IMR-90 (cell line): Measurements from ENCODE around the gene PTBP1. TPM values are rescaled to one million over a fixed set of nuclear protein-coding genes. Genes with fewer than 3 reads are reported as not detected.
"Not testable (repeated sequence)": the region's sequence is repeated elsewhere in the genome, so short reads cannot be mapped to it uniquely, and the experiment has no call there.

Experiments used
- ATAC-seq: fragments of 200-7000 bp; cut with Tn5 transposase; 2 replicates; pipeline ENCODE4 v1.9.1; 2020; ENCODE audit warnings: low read depth, mild to moderate bottlenecking, moderate library complexity
- BruUV-seq: library from RNA; stranded (reverse); fragments of 400-500 nt; replicated peaks from 2 replicates; lab custom pipeline; 2021; lab: Mats Ljungman, UMichigan
- CTCF ChIA-PET: fragments of 300-600 bp; formaldehyde crosslinking; extraction: SDS; loops from one replicate; lab custom pipeline; 2021; ENCODE audit warnings: antibody characterized with exemption; lab: Yijun Ruan, JAX
- POLR2A ChIA-PET: fragments of 300-600 bp; sonication (Branson Sonifier 250); formaldehyde crosslinking; loops from one replicate; lab custom pipeline; 2022; ENCODE audit warnings: antibody characterized with exemption; ENCODE audit not compliant: unreplicated experiment; lab: Charles Lee
- DNase-seq: peaks from one replicate; pipeline ENCODE4 v3.0.0; 2013
- H2AFZ ChIP-seq: replicated peaks from 2 replicates; pipeline ENCODE3; 2013; ENCODE audit warnings: low read length, mild to moderate bottlenecking; ENCODE audit not compliant: poor library complexity
- H2AK5ac ChIP-seq: 2 replicates; pipeline ENCODE4 v1.6.1; 2013; ENCODE audit warnings: low read depth, low read length, inconsistent platforms
- H2AK9ac ChIP-seq: replicated peaks from 2 replicates; pipeline ENCODE3; 2013; ENCODE audit warnings: mild to moderate bottlenecking, low read depth, low read length, moderate library complexity; ENCODE audit not compliant: poor library complexity
- H2BK120ac ChIP-seq: 2 replicates; pipeline ENCODE4 v1.6.1; 2013; ENCODE audit warnings: low read depth, low read length, inconsistent platforms
- H2BK15ac ChIP-seq: 3 replicates; pipeline ENCODE4 v1.6.1; 2013; ENCODE audit warnings: low read depth, low read length, inconsistent platforms
- H2BK20ac ChIP-seq: 2 replicates; pipeline ENCODE4 v1.6.1; 2013; ENCODE audit warnings: low read depth, mild to moderate bottlenecking, inconsistent platforms, low read length, moderate library complexity
- H2BK5ac ChIP-seq: 2 replicates; pipeline ENCODE4 v1.6.1; 2013; ENCODE audit warnings: mild to moderate bottlenecking, low read depth, low read length, inconsistent platforms; ENCODE audit not compliant: poor library complexity, severe bottlenecking
- H3K14ac ChIP-seq: replicated peaks from 2 replicates; pipeline ENCODE4 v1.6.1; 2013; ENCODE audit warnings: low read depth, low read length, inconsistent platforms
- H3K18ac ChIP-seq: 2 replicates; pipeline ENCODE4 v1.6.1; 2013; ENCODE audit warnings: low read depth, low read length, control low read depth
- H3K23ac ChIP-seq: 2 replicates; pipeline ENCODE4 v1.6.1; 2013; ENCODE audit warnings: low read depth, low read length, inconsistent platforms
- H3K27ac ChIP-seq: 2 replicates; pipeline ENCODE4 v1.5.1; 2013; ENCODE audit warnings: mild to moderate bottlenecking, control low read depth, low read length; ENCODE audit not compliant: insufficient read depth
- H3K27me3 ChIP-seq: 2 replicates; pipeline ENCODE4 v1.6.1; 2013; ENCODE audit warnings: low read length; ENCODE audit not compliant: control insufficient read depth, insufficient read depth
- H3K36me3 ChIP-seq: 2 replicates; pipeline ENCODE4 v1.6.1; 2013; ENCODE audit warnings: low read length, mixed read lengths; ENCODE audit not compliant: control insufficient read depth, insufficient read depth
- H3K4ac ChIP-seq: 2 replicates; pipeline ENCODE4 v1.6.1; 2013; ENCODE audit warnings: low read depth, low read length, inconsistent platforms
- H3K4me1 ChIP-seq: 2 replicates; pipeline ENCODE4 v1.6.1; 2013; ENCODE audit warnings: low read length, mixed read lengths; ENCODE audit not compliant: control insufficient read depth, insufficient read depth
- H3K4me2 ChIP-seq: 2 replicates; pipeline ENCODE4 v1.6.1; 2013; ENCODE audit warnings: low read depth, mild to moderate bottlenecking, control low read depth, low read length, moderate library complexity
- H3K4me3 ChIP-seq: 2 replicates; pipeline ENCODE4 v1.5.1; 2013; ENCODE audit warnings: low read depth, mild to moderate bottlenecking, control low read depth, low read length, moderate library complexity; ENCODE audit not compliant: insufficient read depth
- H3K56ac ChIP-seq: 2 replicates; pipeline ENCODE4 v1.6.1; 2013; ENCODE audit warnings: low read length, inconsistent platforms; ENCODE audit not compliant: insufficient read depth; ENCODE audit errors: extremely low read depth
- H3K79me1 ChIP-seq, 2 experiments: 2 replicates each; pipeline ENCODE4 v1.6.1; 2013; ENCODE audit warnings: low read length in 2 of 2, inconsistent platforms in 1 of 2, low read depth in 1 of 2
- H3K9ac ChIP-seq: 2 replicates; pipeline ENCODE4 v1.6.1; 2013; ENCODE audit warnings: low read depth, low read length, control low read depth
- H3K9me1 ChIP-seq: 2 replicates; pipeline ENCODE4 v1.6.1; 2013; ENCODE audit warnings: low read length, inconsistent platforms; ENCODE audit not compliant: insufficient read depth
- H3K9me3 ChIP-seq: 2 replicates; pipeline ENCODE4 v1.6.1; 2013; ENCODE audit warnings: low read length; ENCODE audit not compliant: control insufficient read depth, insufficient read depth
- H4K20me1 ChIP-seq: 2 replicates; pipeline ENCODE4 v1.6.1; 2013; ENCODE audit warnings: low read length, inconsistent platforms; ENCODE audit not compliant: insufficient read depth
- H4K5ac ChIP-seq: 2 replicates; pipeline ENCODE4 v1.6.1; 2013; ENCODE audit warnings: mild to moderate bottlenecking, low read depth, low read length, control low read depth
- H4K8ac ChIP-seq, 2 experiments: 2 replicates each; pipeline ENCODE4 v1.6.1; 2013; ENCODE audit warnings: low read depth in 2 of 2, low read length in 2 of 2, control low read depth in 1 of 2, inconsistent platforms in 1 of 2
- H4K91ac ChIP-seq: 2 replicates; pipeline ENCODE4 v1.6.1; 2013; ENCODE audit warnings: low read depth, low read length, inconsistent platforms; ENCODE audit not compliant: insufficient read depth
- MAZ ChIP-seq: IDR thresholded peaks from 2 replicates; pipeline ENCODE4 v1.6.1; 2012; ENCODE audit warnings: low read depth, mild to moderate bottlenecking, low read length, improper control_type of control experiment, moderate library complexity, borderline replicate concordance
- POLR2A ChIP-seq: IDR thresholded peaks from 2 replicates; pipeline ENCODE4 v1.6.1; 2012; ENCODE audit warnings: mild to moderate bottlenecking, low read depth, low read length
- RCOR1 ChIP-seq: IDR thresholded peaks from 2 replicates; pipeline ENCODE4 v1.6.1; 2012; ENCODE audit warnings: mild to moderate bottlenecking, low read length, improper control_type of control experiment; ENCODE audit not compliant: insufficient replicate concordance
- RFX5 ChIP-seq: IDR thresholded peaks from 2 replicates; pipeline ENCODE4 v1.8.0; 2012; ENCODE audit warnings: low read depth, mild to moderate bottlenecking, low read length, moderate library complexity
- WGBS, 2 experiments: methylation state at CpG; one replicate each; pipeline versions ENCODE4 v1.1.5 to v1.1.7; 2013; ENCODE audit warnings: missing lambda C conversion rate in 2 of 2; ENCODE audit not compliant: insufficient read length in 1 of 2; ENCODE audit errors: extremely low coverage in 2 of 2; 5-methylcytosine and 5-hydroxymethylcytosine counted together
- dilution Hi-C: fragments of 300-500 bp; cut with HindIII; formaldehyde crosslinking; loops from one replicate; pipeline ENCODE4 v1.14.3; 2018; ENCODE audit warnings: low sequenced_read_pairs; ENCODE audit not compliant: unreplicated experiment
- in situ Hi-C: fragments of 300-500 bp; cut with MboI; formaldehyde crosslinking; loops from 3 replicates; pipeline ENCODE4 v1.14.3; 2019; ENCODE audit warnings: low sequenced_read_pairs, inconsistent platforms, mixed read lengths
- intact Hi-C: fragments of 100-400 bp; cut with micrococcal nuclease; formaldehyde crosslinking; loops from 2 replicates; pipeline ENCODE4 v1.10.0; 2022
- polyA plus RNA-seq, 3 experiments: library from polyadenylated mRNA; depleted of rRNA; stranded (reverse); fragments of >200 nt; gene quantifications; 2 replicates each; pipeline ENCODE4 v1.2.3, GENCODE V29; 2012; ENCODE audit warnings: low replicate concordance in 1 of 3
- total RNA-seq: library from RNA; depleted of rRNA; stranded (reverse); fragments of >200 nt; gene quantifications from 2 replicates; pipeline ENCODE4 v1.2.3, GENCODE V29; 2012

Gene PTBP1
- total and polyA plus RNA-seq, 2 of the 4 experiments (the other 2 are of a cell fraction) = 146 to 269 TPM

DNA sequence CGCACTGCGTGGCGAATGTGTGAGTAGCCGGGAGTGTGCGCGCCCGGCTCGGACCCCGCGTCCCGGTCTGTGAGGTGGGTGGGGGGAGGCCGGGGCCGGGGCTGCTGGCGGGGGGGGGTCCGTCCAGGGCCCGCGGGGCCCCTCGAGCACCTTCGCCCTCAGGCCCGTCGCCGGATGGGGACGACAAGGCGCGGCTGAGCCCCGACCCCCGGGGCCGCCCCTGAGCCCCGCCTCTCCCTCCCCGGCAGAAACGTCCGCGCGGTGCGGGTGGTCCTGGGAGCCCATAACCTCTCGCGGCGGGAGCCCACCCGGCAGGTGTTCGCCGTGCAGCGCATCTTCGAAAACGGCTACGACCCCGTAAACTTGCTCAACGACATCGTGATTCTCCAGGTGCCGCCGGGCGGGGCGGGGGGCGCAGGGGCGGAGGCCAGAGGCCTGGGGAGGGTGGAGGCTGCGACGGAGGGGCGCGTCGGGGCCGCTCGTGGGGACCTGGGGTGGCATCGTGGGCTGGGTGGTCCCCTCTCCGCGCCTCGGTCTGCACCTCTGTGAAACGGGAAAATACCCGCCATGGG lies 55.8 kb downstream of the PTBP1 start:
- no peak overlapping the region for H3K18ac ChIP-seq
- H3K4ac ChIP-seq = no peak overlapping the region
- no peaks in the 10 kb centered on the region for H3K9me1 ChIP-seq
- H3K27ac ChIP-seq = no peak overlapping the region
- POLR2A ChIA-PET = no interaction called here
- no peak overlapping the region for H2AK9ac ChIP-seq
- intact Hi-C loops = no loop called here
- no peaks in the 10 kb centered on the region for H3K36me3 ChIP-seq
- no peak overlapping the region for H3K4me2 ChIP-seq
- no peak overlapping the region for H3K9ac ChIP-seq
- H3K14ac ChIP-seq = no peak overlapping the region
- peaks cover 6% of the 10 kb centered on the region for H3K4me1 ChIP-seq
- H3K27me3 ChIP-seq = peaks cover 2% of the 10 kb centered on the region; the same call in 1 of the 2 replicates
- H4K91ac ChIP-seq = no peak overlapping the region
- H2AFZ ChIP-seq = no peak overlapping the region
- H3K4me3 ChIP-seq = no peak overlapping the region
- TF ChIP-seq POLR2A (no peak), RFX5 (no peak), RCOR1 (no peak), MAZ (no peak)
- H3K56ac ChIP-seq = no peak overlapping the region
- BruUV-seq = no TSS peak
- no peak overlapping the region for H2BK5ac ChIP-seq
- no peaks in the 10 kb centered on the region for H3K9me3 ChIP-seq
- ATAC-seq (no peak), DNase-seq (no peak)
- no peak overlapping the region for H2BK20ac ChIP-seq
- no peak overlapping the region for H4K5ac ChIP-seq
- CTCF ChIA-PET = no interaction called here
- H4K20me1 ChIP-seq = no peaks in the 10 kb centered on the region
- no peak overlapping the region for H4K8ac ChIP-seq
- H2AK5ac ChIP-seq = no peak overlapping the region
- no peak overlapping the region for H3K23ac ChIP-seq
- no peak overlapping the region for H2BK120ac ChIP-seq
- dilution Hi-C loops = no loop called here
- H3K79me1 ChIP-seq = no peaks in the 10 kb centered on the region
- H2BK15ac ChIP-seq = no peak overlapping the region
- 22% methylated on average over 17 of the region's 67 CpGs; no CpG with 5 or more reads in 1 of the 2 experiments for WGBS, 2 experiments
- in situ Hi-C loops = no loop called here

DNA sequence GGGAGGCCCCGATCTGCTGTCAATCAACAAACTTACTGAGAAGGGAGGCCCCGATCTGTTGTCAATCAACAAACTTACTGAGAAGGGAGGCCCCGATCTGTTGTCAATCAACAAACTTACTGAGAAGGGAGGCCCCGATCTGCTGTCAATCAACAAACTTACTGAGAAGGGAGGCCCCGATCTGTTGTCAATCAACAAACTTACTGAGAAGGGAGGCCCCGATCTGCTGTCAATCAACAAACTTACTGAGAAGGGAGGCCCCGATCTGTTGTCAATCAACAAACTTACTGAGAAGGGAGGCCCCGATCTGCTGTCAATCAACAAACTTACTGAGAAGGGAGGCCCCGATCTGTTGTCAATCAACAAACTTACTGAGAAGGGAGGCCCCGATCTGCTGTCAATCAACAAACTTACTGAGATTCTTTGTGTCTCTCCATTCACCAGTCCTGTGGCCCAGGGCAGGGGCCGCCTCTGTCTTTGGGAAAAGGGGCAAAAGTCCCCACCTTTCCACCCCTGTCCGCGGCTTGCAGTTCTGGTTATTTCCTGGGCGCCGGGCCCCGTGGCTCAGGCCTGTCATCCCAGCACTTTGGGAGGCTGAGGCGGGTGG lies 56.5 kb downstream of the PTBP1 start:
- H2BK15ac ChIP-seq, H4K8ac ChIP-seq, H3K79me1 ChIP-seq, H3K27ac ChIP-seq, H2AK9ac ChIP-seq, in situ Hi-C loops, H3K9me3 ChIP-seq, ATAC-seq, H3K56ac ChIP-seq, H2AK5ac ChIP-seq, POLR2A ChIA-PET, H2BK5ac ChIP-seq, H2BK120ac ChIP-seq, H3K18ac ChIP-seq, H3K4me1 ChIP-seq, H3K9me1 ChIP-seq, intact Hi-C loops, H4K5ac ChIP-seq, H3K4me2 ChIP-seq, DNase-seq, H3K23ac ChIP-seq, BruUV-seq, H3K14ac ChIP-seq, dilution Hi-C loops, H3K27me3 ChIP-seq, H3K4me3 ChIP-seq, H3K9ac ChIP-seq, H4K20me1 ChIP-seq, H3K36me3 ChIP-seq, H2BK20ac ChIP-seq, H4K91ac ChIP-seq, H3K4ac ChIP-seq, H2AFZ ChIP-seq: not testable (repeated sequence)
- 100% methylated on average over 2 of the region's 17 CpGs; no CpG with 5 or more reads in 1 of the 2 experiments for WGBS, 2 experiments
- CTCF ChIA-PET = interaction anchor here (0.7 to 1.6 kb wide), 2 partner anchors 33 to 148 kb away, joined by 3 to 5 read pairs; no protein-coding TSS in a partner anchor
